Activated CD4-positive, alpha-beta T cell treated with anti-CD3 and anti-CD28 coated beads, Interleukin-10, Interleukin-2, amounts not matched to agents 100 ng/mL and 50 ng/mL, durations not matched to agents 16 hours and 8 hours (primary cell): Measurements from ENCODE around the gene ZNF32.
"Not testable (repeated sequence)": the region's sequence is repeated elsewhere in the genome, so short reads cannot be mapped to it uniquely, and the experiment has no call there.

Experiments
- DNase-seq: peaks from one replicate; pipeline ENCODE4 v3.0.0-alpha.2; 2020

Gene ZNF32

GRCh38 chr10:43680035-43680434, 31.4 kb upstream of the ZNF32 start:
- DNase-seq: peak; percentile 17

GRCh38 chr10:43679509-43679908, 30.8 kb upstream of the ZNF32 start:
- no peak for DNase-seq

GRCh38 chr10:43678654-43679053, 30.0 kb upstream of the ZNF32 start:
- DNase-seq: no peak

DNA sequence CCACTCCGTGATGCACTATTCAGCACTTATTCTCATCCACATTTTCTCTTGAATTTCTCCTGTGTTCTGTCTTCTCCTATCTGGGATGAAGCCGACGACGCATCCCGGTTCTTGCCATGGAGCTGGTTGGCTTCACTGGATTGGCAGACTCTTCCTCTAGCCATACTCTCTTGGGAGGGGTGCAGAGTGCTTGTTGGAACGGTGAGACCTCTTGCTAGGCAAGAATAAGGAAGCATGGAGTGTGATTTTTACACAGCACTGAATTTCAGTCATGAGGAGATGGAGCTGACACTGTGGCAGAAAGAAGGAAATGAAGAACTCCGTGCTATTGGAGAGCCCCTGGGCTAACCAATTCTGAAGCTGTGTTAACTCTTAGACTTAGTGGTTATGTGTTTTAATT, 28.2 kb upstream of the ZNF32 start:
- no peak for DNase-seq

DNA sequence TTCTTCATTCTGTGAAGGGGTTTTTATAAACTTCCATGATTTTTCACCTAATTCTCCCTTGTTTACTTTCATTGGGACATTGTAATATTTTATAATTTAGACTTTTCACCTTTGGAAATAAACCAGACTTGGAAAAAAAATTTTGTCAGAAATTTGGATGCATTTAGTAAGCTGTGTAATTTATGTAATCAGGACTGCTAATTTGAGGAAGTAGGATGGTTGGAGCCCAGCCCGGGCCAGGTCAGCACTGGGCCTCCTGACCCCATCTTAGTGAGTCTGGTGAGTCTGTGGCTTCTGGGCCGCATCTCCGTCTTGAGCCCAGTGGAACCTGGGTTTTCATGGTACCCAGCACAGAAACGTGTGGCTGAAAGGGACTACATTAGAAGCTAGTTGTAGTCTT, 27.6 kb upstream of the ZNF32 start:
- no peak for DNase-seq

- no peak for DNase-seq
Measured at GRCh38 chr10:43674553-43675210, 26.0 kb upstream of the ZNF32 start.

DNA sequence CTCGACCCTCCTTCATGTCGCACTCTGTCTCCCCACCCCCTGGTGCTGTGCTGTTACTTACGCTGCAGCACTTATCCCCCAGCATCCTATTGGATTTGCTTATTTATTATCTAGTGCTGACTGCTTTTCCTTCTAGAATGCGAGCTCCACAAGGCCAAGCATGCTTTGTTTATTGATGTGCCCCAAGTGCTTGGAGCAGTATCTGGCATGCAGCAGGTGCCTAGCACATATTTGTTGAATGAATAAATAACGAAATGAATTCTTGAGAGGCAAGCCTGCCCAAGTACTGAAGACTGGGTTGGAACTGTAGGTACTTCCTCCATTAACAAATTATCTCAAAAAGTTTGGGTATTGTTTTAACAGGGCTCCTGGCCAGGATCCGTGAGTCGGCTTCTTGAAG, 24.8 kb upstream of the ZNF32 start:
- no peak for DNase-seq

GRCh38 chr10:43671659-43672531, 23.2 kb upstream of the ZNF32 start:
- DNase-seq: peak; percentile 66

- no peak for DNase-seq
Measured at GRCh38 chr10:43669386-43669785, 20.7 kb upstream of the ZNF32 start.

GRCh38 chr10:43667761-43668386, 19.2 kb upstream of the ZNF32 start:
- DNase-seq: no peak

GRCh38 chr10:43667317-43667731, 18.6 kb upstream of the ZNF32 start:
- DNase-seq: peak; percentile 7

DNA sequence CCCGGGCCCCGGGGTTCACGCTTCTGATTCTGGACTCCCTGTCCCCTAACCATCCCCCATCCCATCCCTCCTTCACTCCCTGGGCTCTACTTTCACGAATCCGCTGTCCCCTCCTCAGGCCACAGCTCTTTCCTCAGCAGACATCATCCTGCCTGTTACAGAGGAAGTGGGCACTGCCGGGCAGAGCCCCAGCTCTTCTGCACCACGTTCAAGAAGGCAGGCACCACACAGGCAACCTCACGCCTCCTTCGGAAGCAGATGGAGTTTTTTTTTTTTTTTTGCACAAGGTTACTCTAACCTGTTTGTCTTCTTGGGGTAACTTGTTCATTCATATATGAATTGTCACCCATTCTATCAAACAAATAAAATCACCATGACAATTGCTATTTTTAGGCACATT, 17.9 kb upstream of the ZNF32 start:
- DNase-seq: no peak

- DNase-seq: no peak
Measured at GRCh38 chr10:43665054-43665453, 16.4 kb upstream of the ZNF32 start.

DNA sequence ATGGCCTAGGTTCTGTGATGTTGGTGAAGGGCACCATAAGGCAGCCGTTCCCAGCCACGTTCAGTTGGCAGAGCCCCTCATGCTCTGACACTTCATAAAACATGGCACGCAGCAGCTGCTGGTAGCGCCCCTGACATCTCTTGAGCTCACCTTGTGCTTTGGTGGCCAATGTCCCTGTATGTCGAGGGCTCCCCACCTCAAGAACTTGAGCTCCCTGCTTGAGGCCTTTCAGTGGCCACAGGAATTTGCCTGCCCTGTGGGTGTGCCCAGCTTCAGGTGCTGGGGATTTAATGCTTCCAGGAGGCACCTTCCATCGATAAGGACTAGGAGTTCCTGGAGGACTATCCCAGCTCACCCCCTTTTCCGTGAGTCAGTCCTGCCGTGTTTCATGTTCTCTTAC, 9.5 kb upstream of the ZNF32 start:
- DNase-seq: no peak

- no peak for DNase-seq
Measured at GRCh38 chr10:43655311-43655710, 6.6 kb upstream of the ZNF32 start.

GRCh38 chr10:43653746-43654145, 5.1 kb upstream of the ZNF32 start:
- DNase-seq: no peak

GRCh38 chr10:43649185-43649523, 473 bp upstream of the ZNF32 start:
- DNase-seq: no peak

- DNase-seq: no peak
Measured at GRCh38 chr10:43648095-43648397, 635 bp downstream of the ZNF32 start.

DNA sequence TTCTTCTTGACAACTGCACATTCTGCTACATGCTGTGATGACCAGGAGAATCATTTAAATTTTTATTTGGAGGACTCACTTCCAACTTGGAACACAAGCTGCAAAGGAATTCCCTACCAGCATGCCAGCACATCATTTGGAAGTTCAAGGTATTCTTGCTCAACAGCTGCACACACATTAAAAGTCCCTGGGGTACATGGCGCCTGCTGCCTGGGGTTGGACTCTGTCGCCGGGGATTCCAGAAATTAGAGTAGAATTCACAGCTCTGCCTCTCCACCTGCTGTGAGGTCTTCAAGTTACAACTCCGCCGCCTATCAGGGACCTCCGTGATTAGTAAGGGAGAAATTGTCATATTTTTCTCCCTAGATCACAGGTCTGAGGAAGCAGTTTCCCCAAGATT, 1.1 kb downstream of the ZNF32 start:
- no peak for DNase-seq

- DNase-seq: no peak
Measured at GRCh38 chr10:43645866-43646265, 2.8 kb downstream of the ZNF32 start.

DNA sequence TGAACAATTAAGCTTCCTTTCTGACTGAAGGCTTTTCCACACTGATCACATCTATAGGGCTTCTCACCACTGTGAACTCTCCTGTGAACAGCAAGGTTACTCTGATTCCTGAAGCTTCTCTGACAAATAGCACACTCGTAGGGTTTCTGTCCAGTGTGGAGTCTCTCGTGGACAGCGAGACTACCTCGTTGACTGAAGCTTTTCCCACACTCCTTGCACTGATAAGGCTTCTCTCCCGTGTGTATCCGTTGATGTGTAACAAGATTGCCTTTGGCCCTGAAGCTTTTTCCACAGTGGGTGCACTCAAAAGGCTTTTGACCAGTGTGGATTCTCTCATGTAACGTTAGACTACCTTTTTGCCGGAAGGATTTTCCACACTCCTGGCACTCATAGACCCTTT, 4.4 kb downstream of the ZNF32 start:
- no peak for DNase-seq

DNA sequence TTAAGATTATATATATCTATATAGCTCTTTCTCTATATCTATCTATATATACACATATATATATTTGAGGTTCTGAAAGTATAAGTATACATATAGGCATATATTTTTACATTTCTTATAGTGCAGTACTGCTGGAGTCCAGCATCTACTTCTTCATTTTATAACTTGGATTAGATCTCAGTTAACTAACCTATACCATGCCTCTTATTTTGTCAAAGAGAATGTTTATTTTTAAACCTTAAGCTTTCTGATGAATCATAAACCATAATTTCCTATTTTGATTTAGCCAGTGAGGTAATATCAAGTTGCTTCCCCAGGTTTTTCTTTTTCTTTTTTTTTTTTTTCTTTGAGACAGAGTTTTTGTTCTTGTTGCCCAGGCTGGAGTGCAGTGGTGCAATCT, 8.1 kb downstream of the ZNF32 start:
- DNase-seq: no peak

DNA sequence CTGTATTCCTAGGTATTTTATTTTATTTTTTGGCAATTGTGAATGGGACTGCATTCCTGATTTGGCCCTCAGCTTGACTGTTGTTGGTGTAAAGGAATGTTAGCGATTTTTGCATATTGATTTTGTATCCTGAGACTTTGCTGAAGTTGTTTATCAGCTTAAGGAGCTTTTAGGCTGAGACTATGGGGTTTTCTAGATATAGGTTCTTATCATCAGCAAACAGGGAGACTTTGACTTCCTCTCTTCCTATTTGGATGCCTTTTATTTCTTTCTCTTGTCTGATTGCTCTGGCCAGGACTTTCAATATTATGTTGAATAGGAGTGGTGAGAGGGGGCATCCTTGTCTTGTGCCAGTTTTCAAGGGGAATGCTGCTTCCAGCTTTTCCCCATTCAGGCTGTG, 12.9 kb downstream of the ZNF32 start:
- DNase-seq: not testable (repeated sequence)

GRCh38 chr10:43628956-43629355, 19.7 kb downstream of the ZNF32 start:
- DNase-seq: no peak
